ENCODE results near the gene PGLYRP2.
"Not testable (repeated sequence)": the region's sequence is repeated elsewhere in the genome, so short reads cannot be mapped to it uniquely, and the experiment has no call there.

Gene PGLYRP2

GRCh38 chr19:15487038-15487437 is 7.7 kb upstream of the PGLYRP2 start:
- DNase-seq = no peak

- DNase-seq = not testable (repeated sequence)
These were observed 6.5 kb upstream of the PGLYRP2 start for GRCh38 chr19:15485768-15486167.

GRCh38 chr19:15480996-15481395 is 1.7 kb upstream of the PGLYRP2 start:
- not testable (repeated sequence) for DNase-seq

GRCh38 chr19:15476325-15476724 is 3.0 kb downstream of the PGLYRP2 start:
- no peak for DNase-seq

GRCh38 chr19:15475611-15476010 is 3.7 kb downstream of the PGLYRP2 start:
- no peak for DNase-seq

GRCh38 chr19:15475169-15475568 is 4.1 kb downstream of the PGLYRP2 start:
- no peak for DNase-seq

GRCh38 chr19:15473821-15474220 is 5.5 kb downstream of the PGLYRP2 start:
- DNase-seq = not testable (repeated sequence)

- no peak for DNase-seq
These were observed 7.6 kb downstream of the PGLYRP2 start for GRCh38 chr19:15471639-15472101.

- DNase-seq = no peak
These were observed 9.6 kb downstream of the PGLYRP2 start for GRCh38 chr19:15469513-15470297.

- DNase-seq = no peak
These were observed 10.4 kb downstream of the PGLYRP2 start for GRCh38 chr19:15468675-15469512.

GRCh38 chr19:15467734-15468214 is 11.5 kb downstream of the PGLYRP2 start:
- DNase-seq = no peak

- peak; percentile 48 for DNase-seq
These were observed 12.2 kb downstream of the PGLYRP2 start for GRCh38 chr19:15466851-15467733.

- DNase-seq = no peak
These were observed 14.6 kb downstream of the PGLYRP2 start, which contains the start of gene RASAL3 for GRCh38 chr19:15464394-15465385. Gene RASAL3, minus strand, starts transcription at chr19:15464544. Its CDS starts 186 bp downstream, at chr19:15464358.

- DNase-seq = no peak
These were observed 15.4 kb downstream of the PGLYRP2 start for GRCh38 chr19:15463861-15464371.

- DNase-seq = no peak
These were observed 17.6 kb downstream of the PGLYRP2 start for GRCh38 chr19:15461694-15462093.

- DNase-seq = no peak
These were observed 21.4 kb downstream of the PGLYRP2 start for GRCh38 chr19:15457701-15458484.

- peak; percentile 70 for DNase-seq
These were observed 22.2 kb downstream of the PGLYRP2 start for GRCh38 chr19:15456871-15457700.

GRCh38 chr19:15456441-15456840 is 22.9 kb downstream of the PGLYRP2 start:
- DNase-seq = no peak

GRCh38 chr19:15455996-15456395 is 23.3 kb downstream of the PGLYRP2 start:
- DNase-seq = no peak
